HG02852 (cell line): Measurements from ENCODE around the gene TNNT3.

Experiments used
- ATAC-seq: cut with Tn5 transposase; IDR thresholded peaks from one replicate; pipeline ENCODE4 v1.9.1; 2021; ENCODE audit warnings: mild to moderate bottlenecking, moderate library complexity; ENCODE audit not compliant: unreplicated experiment

TNNT3 gene

GRCh38 chr11:1947592-1948237 lies 28.2 kb downstream of the TNNT3 start:
- ATAC-seq, result no peak

DNA sequence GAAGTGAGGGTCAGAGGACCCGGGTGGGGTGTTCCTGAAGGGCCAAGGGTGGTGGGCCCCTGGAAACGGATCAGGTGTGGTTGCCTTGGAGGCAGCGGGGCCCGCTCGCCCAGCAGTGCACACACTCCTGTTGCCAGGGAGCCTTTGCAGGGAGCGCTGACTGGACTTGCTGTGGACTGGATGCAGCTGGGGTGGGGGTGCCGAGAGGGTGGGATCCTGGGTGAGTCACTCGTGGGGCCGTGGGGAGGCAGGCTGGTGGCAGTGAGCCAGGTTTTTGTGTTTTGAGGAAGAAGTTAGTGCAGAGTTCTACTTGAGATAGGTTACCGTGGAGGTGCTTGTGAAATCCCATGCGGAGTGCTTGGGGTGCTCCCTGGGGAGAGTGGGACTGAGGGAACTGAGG lies 28.9 kb downstream of the TNNT3 start:
- ATAC-seq, result no peak

DNA sequence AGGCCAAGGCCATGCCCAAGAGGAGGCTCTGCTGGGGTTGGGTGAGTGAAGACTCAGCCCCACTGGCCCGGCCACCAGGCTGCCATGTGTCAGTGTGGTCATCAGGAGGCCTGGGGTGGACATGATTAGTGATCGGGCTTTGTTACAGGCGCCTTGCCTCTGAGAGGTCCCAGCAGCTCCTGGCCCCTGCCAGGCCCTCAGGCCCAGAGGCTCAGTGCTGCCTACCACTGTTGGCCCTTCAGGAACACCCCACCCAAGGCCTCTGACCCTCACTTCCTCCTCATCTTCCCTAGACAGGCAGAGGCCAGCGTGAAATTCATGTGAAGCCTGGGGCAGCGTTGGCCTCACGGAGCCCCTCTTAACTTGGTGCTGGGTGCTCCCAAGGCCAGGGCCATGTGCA lies 29.8 kb downstream of the TNNT3 start:
- no peak for ATAC-seq

- no peak for ATAC-seq
Measured at GRCh38 chr11:1949922-1950321, 30.4 kb downstream of the TNNT3 start.

GRCh38 chr11:1952806-1953482 lies 33.4 kb downstream of the TNNT3 start:
- ATAC-seq, result no peak

GRCh38 chr11:1953489-1954266 lies 34.2 kb downstream of the TNNT3 start:
- no peak for ATAC-seq

GRCh38 chr11:1958367-1958766 lies 38.9 kb downstream of the TNNT3 start:
- no peak for ATAC-seq

GRCh38 chr11:1959786-1960185 lies 40.3 kb downstream of the TNNT3 start:
- ATAC-seq, result no peak

GRCh38 chr11:1963864-1964263 lies 44.4 kb downstream of the TNNT3 start:
- ATAC-seq, result no peak

DNA sequence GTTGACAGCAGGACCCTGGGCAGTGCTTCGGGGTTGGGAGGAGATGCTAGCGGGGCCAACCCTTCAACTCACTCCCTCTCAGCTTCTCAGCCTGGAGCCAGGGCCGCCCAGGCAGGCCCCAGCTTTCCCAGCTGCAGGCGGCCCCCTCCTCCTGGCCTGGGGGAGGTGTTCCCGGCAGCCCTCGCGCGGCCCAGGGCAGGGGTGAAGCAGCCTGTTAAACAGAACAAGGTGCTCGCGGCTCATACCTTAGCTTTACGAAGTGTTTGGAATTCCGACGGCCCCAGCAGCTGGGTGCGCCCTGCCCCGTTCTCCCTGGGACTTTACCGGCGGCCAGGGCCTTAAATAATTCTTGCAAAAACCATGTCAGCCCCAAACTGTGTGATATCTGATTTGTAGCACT lies 44.8 kb downstream of the TNNT3 start:
- no peak for ATAC-seq

GRCh38 chr11:1964955-1965354 lies 45.5 kb downstream of the TNNT3 start:
- no peak for ATAC-seq

DNA sequence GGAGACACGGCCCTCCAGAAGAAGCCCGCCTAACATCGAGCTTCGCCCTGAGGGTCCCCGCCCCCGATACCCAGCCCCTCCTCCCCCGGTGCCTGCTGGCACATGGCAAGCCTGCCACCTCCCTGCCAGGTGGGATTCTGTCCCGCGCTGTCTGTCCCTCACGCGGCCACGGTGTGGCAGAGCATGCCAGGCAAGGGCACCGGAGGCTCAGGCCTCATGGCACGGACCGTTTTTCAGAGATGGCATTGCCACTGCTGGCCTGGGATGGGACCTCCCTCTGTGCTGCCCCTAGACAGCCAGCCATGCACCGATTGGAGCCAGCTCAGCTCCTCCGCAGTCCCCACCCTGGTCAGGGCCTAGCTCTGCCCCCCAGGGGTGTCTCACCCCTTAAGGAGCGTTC lies 47.0 kb downstream of the TNNT3 start:
- ATAC-seq, result no peak

- no peak for ATAC-seq
Measured at GRCh38 chr11:1967641-1968225, 48.2 kb downstream of the TNNT3 start.

- no peak for ATAC-seq
Measured at GRCh38 chr11:1968454-1969002, 49.0 kb downstream of the TNNT3 start.

DNA sequence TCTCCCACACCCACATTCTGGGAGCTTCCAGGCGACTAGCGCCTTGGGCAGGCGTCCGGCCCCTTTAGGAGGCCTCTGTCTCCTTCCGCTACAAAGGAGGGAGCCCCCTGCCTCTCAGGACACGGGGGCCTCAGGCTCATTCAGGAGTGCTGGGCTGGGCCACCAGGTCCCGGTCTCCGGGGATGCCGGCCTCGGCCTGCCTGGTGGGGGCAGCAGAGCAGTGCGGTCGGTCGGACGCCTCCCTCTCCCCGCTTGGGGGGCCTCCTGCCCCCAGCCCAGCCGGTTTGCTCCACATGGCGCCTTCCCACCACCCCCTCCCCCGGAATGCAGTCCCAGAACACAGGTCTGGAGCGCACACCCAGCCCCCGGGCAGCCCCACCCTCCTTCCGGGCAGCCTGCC lies 49.5 kb downstream of the TNNT3 start:
- no peak for ATAC-seq

DNA sequence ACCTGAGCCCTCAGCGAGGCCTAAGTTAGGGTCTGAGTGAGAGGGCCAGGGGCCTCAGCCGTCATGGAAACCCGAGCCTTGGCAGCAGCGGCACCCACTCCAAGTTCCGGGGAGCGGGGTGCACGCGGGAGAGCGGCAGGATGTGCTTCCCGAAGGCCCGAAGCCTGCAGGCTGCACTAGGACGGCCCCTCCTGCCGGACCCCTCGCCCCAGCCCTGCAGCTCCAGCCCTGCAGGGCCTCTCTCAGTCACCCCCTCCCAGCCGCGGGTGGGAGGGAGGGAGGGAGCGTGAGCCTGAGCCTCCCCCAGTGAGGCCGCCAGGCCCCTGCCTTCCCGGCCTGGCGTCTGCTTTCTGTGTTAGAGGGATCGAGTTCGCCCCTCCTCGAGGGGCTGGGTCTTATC lies 50.3 kb downstream of the TNNT3 start:
- no peak for ATAC-seq

GRCh38 chr11:1970956-1971355 lies 51.5 kb downstream of the TNNT3 start:
- no peak for ATAC-seq

DNA sequence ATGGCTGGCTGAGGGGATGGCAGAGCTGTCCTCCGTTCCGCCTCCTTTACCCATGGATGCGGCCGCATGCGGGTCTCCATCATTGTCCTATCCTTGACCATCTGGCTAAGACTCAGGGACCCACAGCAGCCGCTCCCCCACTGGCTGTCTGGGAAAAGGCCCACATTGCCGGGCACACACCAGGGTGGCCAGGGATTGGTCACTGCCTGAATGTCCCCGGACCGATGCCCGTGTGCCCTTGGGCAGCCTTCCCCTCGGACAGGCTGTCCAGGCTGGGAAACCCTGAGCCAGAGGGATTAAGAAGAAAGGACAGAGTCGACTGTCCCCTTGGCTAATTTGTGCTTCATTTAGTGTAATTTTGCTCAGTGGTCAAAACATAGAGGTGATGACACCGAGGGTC lies 55.7 kb downstream of the TNNT3 start:
- ATAC-seq, result no peak

GRCh38 chr11:1978720-1979473 lies 59.4 kb downstream of the TNNT3 start:
- ATAC-seq, result no peak

DNA sequence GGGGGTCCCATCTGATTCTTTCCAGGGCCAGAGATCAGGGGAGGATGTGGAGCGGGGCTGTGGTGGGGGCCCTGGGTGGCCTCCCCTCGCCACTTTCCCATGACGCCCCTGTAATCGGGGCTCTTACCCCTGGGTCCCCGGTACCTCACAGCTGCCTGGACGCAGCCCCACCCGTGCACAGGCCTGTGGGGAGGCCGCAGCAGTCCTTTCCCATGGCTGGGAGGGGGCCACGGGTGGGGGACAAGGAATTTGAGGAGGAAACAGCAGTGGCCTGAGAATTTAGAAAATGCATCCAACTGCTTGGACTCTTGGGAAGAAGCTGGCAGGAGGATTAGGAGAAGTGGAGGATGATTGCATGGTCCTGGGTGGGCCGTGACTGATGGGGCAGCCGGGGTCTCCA lies 60.1 kb downstream of the TNNT3 start:
- no peak for ATAC-seq
